Activated T-cell treated with anti-CD3 and anti-CD28 coated beads, Interleukin-2, amount 50 U/mL, for 72 hours (primary cell): ENCODE measurements around the gene EXOC4. TPM values are rescaled to one million over a fixed set of nuclear protein-coding genes. Genes with fewer than 3 reads are reported as not detected.

Source experiments
- ATAC-seq, 2 donors: fragments of 150-1000 bp; cut with Tn5 transposase; replicated peaks in 1 of 2; 2 replicates each; pipeline ENCODE4 v1.10.0; 2021; ENCODE audit warnings: moderate library complexity in 2 of 2, mild to moderate bottlenecking in 1 of 2
- DNase-seq, 2 donors: peaks; one replicate each; pipeline ENCODE4 v3.0.0; 2021 to 2022; ENCODE audit warnings: mixed read lengths in 1 of 2
- H3K27ac Mint-ChIP-seq: one replicate; pipeline ENCODE4 v1.8.0; 2022; ENCODE audit warnings: mild to moderate bottlenecking, moderate library complexity, mixed read lengths
- H3K27me3 Mint-ChIP-seq: one replicate; pipeline ENCODE4 v1.8.0; 2022; ENCODE audit warnings: low read depth, mixed read lengths
- H3K36me3 Mint-ChIP-seq, 2 donors: one replicate each; pipeline ENCODE4 v1.8.0; 2022; ENCODE audit warnings: mixed read lengths in 2 of 2, mild to moderate bottlenecking in 1 of 2; ENCODE audit not compliant: insufficient read depth in 2 of 2
- H3K4me1 Mint-ChIP-seq: one replicate; pipeline ENCODE4 v1.8.0; 2022; ENCODE audit warnings: low read depth, mixed read lengths
- H3K4me3 Mint-ChIP-seq, 2 donors: one replicate each; pipeline ENCODE4 v1.8.0; 2022; ENCODE audit warnings: mild to moderate bottlenecking in 2 of 2, mixed read lengths in 2 of 2, moderate library complexity in 2 of 2
- H3K9me3 Mint-ChIP-seq, 2 donors: one replicate each; pipeline ENCODE4 v1.8.0; 2022; ENCODE audit warnings: mixed read lengths in 2 of 2
- total RNA-seq, 2 donors: library from RNA; stranded (reverse); gene quantifications; one replicate each; pipeline ENCODE4 v1.2.3, GENCODE V29; 2022

EXOC4 gene
- total RNA-seq, 2 donors from 2014 or later, result 74.1 to 76.3 TPM

DNA sequence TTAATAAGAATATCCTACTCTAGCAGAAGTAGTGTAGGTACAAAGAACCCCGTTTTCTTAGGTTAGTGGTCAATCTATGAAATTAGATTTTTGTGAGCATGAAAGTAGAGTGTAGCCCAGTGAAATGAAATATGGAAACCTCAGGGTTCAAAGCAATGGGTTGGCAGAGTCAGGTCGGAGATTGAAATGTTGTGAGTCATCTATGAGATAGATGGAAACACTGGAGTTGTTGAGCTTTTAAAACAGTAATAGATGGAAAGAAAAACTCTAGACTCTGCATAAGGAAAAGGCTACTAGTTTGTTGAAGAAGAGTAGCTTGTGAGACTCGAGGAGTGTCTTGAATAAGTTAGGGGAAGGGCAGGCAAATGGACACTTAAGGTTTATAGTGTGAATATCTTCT lies 251.9 kb downstream of the EXOC4 start:
- ATAC-seq (no peak), DNase-seq (no peak)
- H3K27me3 Mint-ChIP-seq, result no peaks in the 10 kb centered on the region
- no peak overlapping the region for H3K4me3 Mint-ChIP-seq
- H3K4me1 Mint-ChIP-seq, result no peaks in the 10 kb centered on the region
- H3K27ac Mint-ChIP-seq, result no peak overlapping the region
- peaks cover 0 to 3% of the 10 kb centered on the region in 2 donors for H3K9me3 Mint-ChIP-seq
- peaks cover 0 to 1% of the 10 kb centered on the region in 2 donors for H3K36me3 Mint-ChIP-seq

DNA sequence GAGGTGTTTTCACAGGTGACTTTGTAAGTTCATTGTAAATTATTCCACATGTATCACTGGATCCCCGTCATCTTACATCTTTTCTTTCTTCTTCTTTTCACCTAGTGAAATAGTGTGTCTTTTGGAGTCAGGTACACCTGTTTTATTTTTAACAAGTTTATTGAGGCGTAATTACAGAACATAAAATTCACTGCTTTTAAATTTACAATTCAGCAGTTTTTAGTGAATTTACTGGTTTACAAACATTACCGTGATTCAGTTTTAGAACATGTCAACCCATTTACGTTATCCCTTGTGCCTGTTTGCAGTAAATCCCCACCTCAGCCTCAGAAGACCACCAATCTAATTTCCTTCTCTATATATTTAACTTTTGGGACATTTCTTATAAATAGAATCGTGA lies 256.9 kb downstream of the EXOC4 start:
- H3K9me3 Mint-ChIP-seq, result peaks cover 3 to 4% of the 10 kb centered on the region in 2 donors
- no peaks in the 10 kb centered on the region for H3K27me3 Mint-ChIP-seq

DNA sequence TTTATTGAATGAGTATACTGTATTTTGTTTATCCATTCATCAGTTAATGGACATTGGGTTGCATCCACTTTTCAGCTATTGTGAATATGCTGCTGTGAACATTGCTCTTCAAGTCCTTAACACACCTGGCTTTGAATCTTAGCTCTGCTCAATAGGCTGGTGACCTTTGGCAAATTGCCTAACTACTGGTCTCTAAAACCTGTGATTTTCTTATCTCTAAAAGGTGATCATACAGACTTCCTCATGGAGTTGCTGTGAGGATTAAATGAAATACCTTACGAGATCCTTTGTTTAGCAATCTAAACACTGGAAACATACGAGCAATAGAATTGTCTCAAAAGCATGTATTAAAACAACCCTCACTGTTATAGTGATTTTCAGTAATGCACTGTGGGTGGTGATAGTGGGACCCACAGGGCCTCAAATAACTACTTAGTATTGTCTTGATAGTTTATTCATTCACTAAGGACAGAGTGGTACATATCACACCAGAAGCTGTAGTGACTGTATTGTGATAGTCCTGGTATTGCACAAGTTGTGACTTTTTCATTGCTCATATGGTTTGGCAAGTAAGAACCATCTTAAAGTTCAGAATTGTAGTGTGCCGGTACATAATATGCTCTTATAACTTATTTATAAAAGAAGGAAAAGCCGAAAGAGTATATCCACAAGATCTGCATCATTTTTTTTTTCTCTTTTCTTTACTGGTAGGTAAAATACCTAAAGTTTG lies 257.6 kb downstream of the EXOC4 start:
- ATAC-seq (no peak), DNase-seq (no peak)
- H3K9me3 Mint-ChIP-seq, result peaks cover 3 to 4% of the 10 kb centered on the region in 2 donors
- H3K27me3 Mint-ChIP-seq, result no peaks in the 10 kb centered on the region
- no peak overlapping the region for H3K4me3 Mint-ChIP-seq
- H3K36me3 Mint-ChIP-seq, result peaks cover 4 to 7% of the 10 kb centered on the region in 2 donors
- H3K4me1 Mint-ChIP-seq, result no peaks in the 10 kb centered on the region
- no peak overlapping the region for H3K27ac Mint-ChIP-seq

More for the DNA sequence above, 256.9 kb downstream of the EXOC4 start:
- H3K36me3 Mint-ChIP-seq, result peaks cover 4 to 7% of the 10 kb centered on the region in 2 donors
- DNase-seq (no peak), ATAC-seq (no peak)
- H3K4me3 Mint-ChIP-seq, result no peak overlapping the region
- no peaks in the 10 kb centered on the region for H3K4me1 Mint-ChIP-seq
- no peak overlapping the region for H3K27ac Mint-ChIP-seq

DNA sequence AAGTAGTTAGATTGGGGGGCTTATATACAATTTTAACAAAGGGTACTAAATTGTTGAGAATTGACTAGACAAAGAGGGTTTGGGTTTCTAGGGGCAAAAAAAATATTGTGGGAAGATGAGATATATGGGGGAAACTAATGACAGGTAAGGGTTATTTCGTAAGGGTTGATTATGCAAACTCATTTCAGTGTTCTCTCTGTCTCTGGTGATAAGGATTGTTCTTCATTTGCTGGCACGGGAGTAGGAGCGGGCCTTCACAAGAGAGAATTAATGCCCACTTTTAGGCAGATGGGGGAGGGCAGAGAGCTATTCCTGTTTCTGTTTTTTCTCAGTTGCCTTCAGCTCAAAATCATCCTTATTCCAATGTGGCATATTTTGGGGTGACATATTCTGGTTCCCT lies 258.4 kb downstream of the EXOC4 start:
- Mint-ChIP-seq H3K27me3 (no peaks in the 10 kb centered on the region), H3K27ac (no peak overlapping the region), H3K4me3 (no peak overlapping the region), H3K9me3 (peaks cover 3 to 4% of the 10 kb centered on the region in 2 donors), H3K4me1 (no peaks in the 10 kb centered on the region), H3K36me3 (peaks cover 4 to 8% of the 10 kb centered on the region in 2 donors)
- DNase-seq (no peak), ATAC-seq (no peak)

- Mint-ChIP-seq H3K9me3 (peaks cover 3 to 4% of the 10 kb centered on the region in 2 donors), H3K4me3 (no peak overlapping the region), H3K4me1 (no peaks in the 10 kb centered on the region), H3K27me3 (no peaks in the 10 kb centered on the region), H3K27ac (no peak overlapping the region), H3K36me3 (peaks cover 4 to 10% of the 10 kb centered on the region in 2 donors)
- ATAC-seq, result no peak
- no peak for DNase-seq
Observed at GRCh38 chr7:133511708-133512107, 258.8 kb downstream of the EXOC4 start.

DNA sequence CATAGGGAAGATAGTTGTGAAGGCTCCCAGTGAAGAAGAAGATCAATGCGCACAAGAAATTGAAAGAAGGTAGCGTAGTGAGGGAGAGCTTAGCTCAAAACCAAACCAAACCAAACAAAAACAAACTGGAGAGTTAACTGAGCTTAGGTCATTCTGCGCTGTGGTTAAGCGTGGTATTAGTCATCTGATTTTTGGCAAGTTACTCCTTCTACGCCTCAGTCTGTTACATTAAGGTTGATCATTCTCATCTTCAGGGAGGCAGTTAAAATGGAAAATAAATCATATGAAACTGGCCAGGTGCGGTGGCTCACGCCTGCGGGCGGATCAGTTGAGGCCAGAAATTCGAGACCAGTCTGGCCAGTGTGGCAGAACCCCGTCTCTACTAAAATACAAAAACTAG lies 259.7 kb downstream of the EXOC4 start:
- no peak overlapping the region for H3K27ac Mint-ChIP-seq
- H3K4me1 Mint-ChIP-seq, result no peaks in the 10 kb centered on the region
- H3K9me3 Mint-ChIP-seq, result peaks cover 3 to 5% of the 10 kb centered on the region in 2 donors
- H3K36me3 Mint-ChIP-seq, result peaks cover 6 to 10% of the 10 kb centered on the region in 2 donors
- ATAC-seq (no peak), DNase-seq (no peak)
- no peak overlapping the region for H3K4me3 Mint-ChIP-seq
- H3K27me3 Mint-ChIP-seq, result no peaks in the 10 kb centered on the region

DNA sequence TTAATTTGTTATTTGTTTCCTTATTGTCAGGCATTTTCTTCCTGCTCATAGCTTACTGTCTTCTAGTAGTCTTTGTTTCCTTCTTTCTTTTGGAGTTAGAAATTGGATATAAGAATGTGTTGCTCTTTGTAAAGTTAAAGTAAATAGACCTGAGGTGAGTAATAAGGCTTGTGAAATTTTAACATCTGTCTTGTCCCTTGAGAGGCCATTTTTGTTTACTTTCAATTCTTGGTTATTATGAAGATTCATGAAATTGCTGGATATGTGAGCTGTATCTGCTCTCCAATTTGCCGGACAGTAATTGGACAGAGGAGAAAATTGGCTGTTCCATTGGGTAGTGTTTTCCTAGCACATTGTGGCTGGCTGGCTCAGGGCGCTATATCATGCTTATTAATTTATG lies 260.7 kb downstream of the EXOC4 start:
- H3K27me3 Mint-ChIP-seq, result no peaks in the 10 kb centered on the region
- H3K9me3 Mint-ChIP-seq, result peaks cover 0 to 5% of the 10 kb centered on the region in 2 donors
- ATAC-seq (no peak), DNase-seq (no peak)
- no peak overlapping the region for H3K27ac Mint-ChIP-seq
- no peaks in the 10 kb centered on the region for H3K4me1 Mint-ChIP-seq
- peaks cover 6 to 10% of the 10 kb centered on the region in 2 donors for H3K36me3 Mint-ChIP-seq
- no peak overlapping the region for H3K4me3 Mint-ChIP-seq

DNA sequence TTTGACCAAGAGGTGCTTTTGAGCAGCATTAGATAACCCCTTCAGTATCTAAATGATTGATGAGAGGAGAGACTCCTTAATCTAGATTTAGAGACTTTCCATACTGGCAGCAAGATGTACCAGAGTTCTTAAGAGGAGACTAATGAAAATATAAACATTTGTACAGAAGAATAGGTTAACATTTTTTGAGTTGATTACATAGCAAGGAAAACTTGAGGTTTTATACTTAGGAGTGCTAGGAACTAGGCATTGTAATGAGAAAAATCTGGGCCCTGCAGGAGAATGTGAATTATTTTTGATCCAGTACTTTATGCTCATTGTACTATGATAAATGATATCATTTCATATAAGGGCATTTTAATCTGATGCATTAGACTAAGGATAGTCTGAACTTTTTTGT lies 261.7 kb downstream of the EXOC4 start:
- no peaks in the 10 kb centered on the region for H3K27me3 Mint-ChIP-seq
- H3K36me3 Mint-ChIP-seq, result peaks cover 6 to 10% of the 10 kb centered on the region in 2 donors
- ATAC-seq (no peak), DNase-seq (no peak)
- no peak overlapping the region for H3K4me3 Mint-ChIP-seq
- no peaks in the 10 kb centered on the region for H3K4me1 Mint-ChIP-seq
- H3K9me3 Mint-ChIP-seq, result peaks cover 0 to 5% of the 10 kb centered on the region in 2 donors
- H3K27ac Mint-ChIP-seq, result no peak overlapping the region

- Mint-ChIP-seq H3K4me3 (no peak overlapping the region), H3K4me1 (no peaks in the 10 kb centered on the region), H3K27me3 (no peaks in the 10 kb centered on the region), H3K36me3 (peaks cover 3 to 5% of the 10 kb centered on the region in 2 donors), H3K9me3 (peaks cover 0 to 2% of the 10 kb centered on the region in 2 donors), H3K27ac (no peak overlapping the region)
- ATAC-seq (no peak), DNase-seq (no peak)
Observed at GRCh38 chr7:133517766-133518165, 264.9 kb downstream of the EXOC4 start.

DNA sequence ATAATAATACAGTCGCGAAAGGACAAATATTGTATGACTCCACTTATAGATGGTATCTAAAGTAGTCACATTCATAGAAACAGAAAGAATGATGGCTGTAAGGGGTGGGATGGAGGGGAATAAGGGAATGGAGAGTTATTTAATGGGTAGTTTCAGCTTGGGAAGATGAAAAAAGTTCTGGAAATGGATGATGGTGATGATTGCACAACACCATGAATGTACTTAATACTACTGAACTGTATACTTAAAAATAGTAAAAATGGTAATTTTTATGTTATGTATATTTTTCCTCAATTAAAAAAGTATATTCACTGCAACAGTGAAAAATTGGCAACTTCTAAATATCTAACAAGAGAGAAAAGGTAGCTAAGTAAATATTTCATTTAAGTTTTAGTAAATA lies 265.8 kb downstream of the EXOC4 start:
- Mint-ChIP-seq H3K36me3 (peaks cover 1 to 5% of the 10 kb centered on the region in 2 donors), H3K27me3 (no peaks in the 10 kb centered on the region), H3K9me3 (peaks cover 0 to 2% of the 10 kb centered on the region in 2 donors), H3K4me1 (no peaks in the 10 kb centered on the region), H3K27ac (no peak overlapping the region), H3K4me3 (no peak overlapping the region)
- ATAC-seq, result no peak
- DNase-seq, result no peak

- Mint-ChIP-seq H3K36me3 (peaks cover 1 to 5% of the 10 kb centered on the region in 2 donors), H3K4me3 (no peak overlapping the region), H3K27ac (no peak overlapping the region), H3K27me3 (no peaks in the 10 kb centered on the region), H3K9me3 (peaks cover 0 to 2% of the 10 kb centered on the region in 2 donors), H3K4me1 (no peaks in the 10 kb centered on the region)
- ATAC-seq (no peak), DNase-seq (no peak)
Observed at GRCh38 chr7:133520248-133520647, 267.4 kb downstream of the EXOC4 start.

DNA sequence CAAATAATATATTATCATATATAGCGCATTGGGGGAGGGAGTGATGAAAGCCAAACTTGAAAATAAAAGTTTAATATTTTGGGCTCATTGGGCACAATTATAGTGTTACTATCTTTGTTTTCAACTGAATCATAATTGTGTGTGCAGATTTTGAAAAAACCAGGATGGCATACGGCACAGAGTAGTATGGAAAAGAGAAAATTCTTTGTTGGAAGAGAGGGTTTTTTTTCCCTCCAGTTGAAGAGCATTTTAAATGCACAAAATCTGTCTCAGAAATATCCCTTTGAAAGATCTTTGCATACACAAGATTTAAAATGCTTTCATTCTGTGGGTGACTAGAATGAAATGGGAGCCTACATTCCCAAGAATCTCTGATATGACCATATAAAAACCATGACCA lies 269.6 kb downstream of the EXOC4 start:
- Mint-ChIP-seq H3K27ac (no peak overlapping the region), H3K27me3 (no peaks in the 10 kb centered on the region), H3K36me3 (peaks cover 0 to 1% of the 10 kb centered on the region in 2 donors), H3K4me1 (no peaks in the 10 kb centered on the region), H3K9me3 (no peaks in the 10 kb centered on the region), H3K4me3 (no peak overlapping the region)
- no peak for ATAC-seq
- DNase-seq, result no peak

DNA sequence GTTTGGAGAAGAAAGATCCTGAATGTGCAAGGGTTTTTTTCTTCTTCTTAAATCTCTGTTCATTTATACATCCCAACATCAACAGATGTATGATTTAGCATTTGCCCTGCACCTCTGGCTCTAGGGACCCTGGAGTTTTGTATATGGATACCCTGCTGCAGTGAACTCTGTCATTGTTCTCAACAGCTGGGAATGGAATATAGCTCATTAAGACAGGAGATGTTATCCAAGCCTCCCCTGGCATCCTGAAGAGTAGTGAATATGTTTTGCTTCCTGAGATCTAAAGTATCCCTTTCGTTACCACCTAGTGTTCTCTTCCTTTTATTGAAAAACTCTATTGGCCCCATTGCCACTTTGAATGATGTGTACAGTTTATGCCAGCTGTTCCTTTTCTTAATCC lies 275.9 kb downstream of the EXOC4 start:
- Mint-ChIP-seq H3K27me3 (no peaks in the 10 kb centered on the region), H3K4me3 (no peak overlapping the region), H3K9me3 (no peaks in the 10 kb centered on the region), H3K4me1 (no peaks in the 10 kb centered on the region), H3K36me3 (no peaks in the 10 kb centered on the region), H3K27ac (no peak overlapping the region)
- ATAC-seq, result no peak
- DNase-seq, result no peak

GRCh38 chr7:133529861-133530260 lies 277.0 kb downstream of the EXOC4 start:
- H3K4me1 Mint-ChIP-seq, result no peaks in the 10 kb centered on the region
- no peak for DNase-seq
- ATAC-seq, result no peak
- no peak overlapping the region for H3K27ac Mint-ChIP-seq
- H3K9me3 Mint-ChIP-seq, result no peaks in the 10 kb centered on the region
- H3K4me3 Mint-ChIP-seq, result no peak overlapping the region
- no peaks in the 10 kb centered on the region for H3K27me3 Mint-ChIP-seq
- no peaks in the 10 kb centered on the region for H3K36me3 Mint-ChIP-seq
